Fibroblast of peridontal ligament (primary cell): ENCODE measurements around the gene PLXNB3.

Experiments
- DNase-seq: peaks from one replicate; pipeline ENCODE4 v3.0.0-alpha.2; 2010; ENCODE audit errors: extremely low read depth

Gene PLXNB3

GRCh38 chrX:153773741-153774575 lies 9.9 kb downstream of the PLXNB3 start:
- no peak for DNase-seq

- no peak for DNase-seq
Observed at GRCh38 chrX:153774576-153775292, 10.7 kb downstream of the PLXNB3 start.

DNA sequence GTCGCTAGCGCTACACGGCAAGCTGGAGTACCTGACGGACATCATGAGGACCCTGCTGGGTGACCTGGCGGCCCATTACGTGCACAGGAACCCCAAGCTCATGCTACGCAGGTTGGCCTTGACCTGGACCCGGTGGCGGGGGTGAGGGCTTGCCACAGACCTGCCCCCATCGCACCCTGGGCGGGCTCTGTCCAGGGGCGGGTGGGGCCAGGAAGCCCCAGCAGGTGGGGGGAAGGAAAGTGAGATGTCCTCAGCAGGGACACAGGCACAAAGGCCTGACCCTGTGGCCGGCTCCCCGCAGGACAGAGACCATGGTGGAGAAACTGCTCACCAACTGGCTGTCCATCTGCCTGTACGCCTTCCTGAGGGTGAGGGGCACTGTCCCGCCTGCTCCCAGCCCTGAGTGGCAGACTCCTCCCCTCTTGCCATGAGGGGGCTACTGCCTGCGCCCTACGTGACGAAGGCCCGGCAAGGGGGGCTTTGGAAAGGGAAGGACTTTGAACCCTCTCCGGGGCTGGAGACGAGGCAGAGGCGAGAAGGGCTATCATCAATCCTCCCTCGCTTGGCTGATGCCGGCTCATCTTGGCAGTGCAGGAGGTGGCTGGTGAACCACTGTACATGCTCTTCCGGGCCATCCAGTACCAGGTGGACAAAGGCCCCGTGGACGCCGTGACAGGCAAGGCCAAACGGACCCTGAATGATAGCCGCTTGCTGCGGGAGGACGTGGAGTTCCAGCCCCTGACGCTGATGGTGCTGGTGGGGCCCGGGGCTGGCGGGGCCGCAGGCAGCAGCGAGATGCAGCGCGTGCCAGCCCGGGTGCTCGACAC lies 11.5 kb downstream of the PLXNB3 start:
- DNase-seq: no peak

DNA sequence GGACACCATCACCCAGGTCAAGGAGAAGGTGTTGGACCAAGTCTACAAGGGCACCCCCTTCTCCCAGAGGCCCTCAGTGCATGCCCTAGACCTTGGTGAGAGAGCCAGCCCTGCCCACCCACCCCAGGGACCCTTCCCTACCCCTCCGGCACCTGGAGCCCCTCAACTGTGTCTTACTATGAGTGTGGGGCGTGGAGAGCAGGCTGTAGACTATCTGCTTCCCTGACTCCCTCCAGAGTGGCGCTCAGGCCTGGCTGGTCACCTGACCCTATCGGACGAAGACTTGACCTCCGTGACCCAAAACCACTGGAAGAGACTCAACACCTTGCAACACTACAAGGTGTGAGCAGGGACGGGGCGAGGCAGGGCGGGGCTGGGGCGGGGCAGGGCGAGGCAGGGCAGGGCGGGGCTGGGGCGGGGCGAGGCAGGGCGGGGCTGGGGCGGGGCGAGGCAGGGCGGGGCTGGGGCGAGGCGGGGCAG lies 12.1 kb downstream of the PLXNB3 start:
- DNase-seq: no peak

DNA sequence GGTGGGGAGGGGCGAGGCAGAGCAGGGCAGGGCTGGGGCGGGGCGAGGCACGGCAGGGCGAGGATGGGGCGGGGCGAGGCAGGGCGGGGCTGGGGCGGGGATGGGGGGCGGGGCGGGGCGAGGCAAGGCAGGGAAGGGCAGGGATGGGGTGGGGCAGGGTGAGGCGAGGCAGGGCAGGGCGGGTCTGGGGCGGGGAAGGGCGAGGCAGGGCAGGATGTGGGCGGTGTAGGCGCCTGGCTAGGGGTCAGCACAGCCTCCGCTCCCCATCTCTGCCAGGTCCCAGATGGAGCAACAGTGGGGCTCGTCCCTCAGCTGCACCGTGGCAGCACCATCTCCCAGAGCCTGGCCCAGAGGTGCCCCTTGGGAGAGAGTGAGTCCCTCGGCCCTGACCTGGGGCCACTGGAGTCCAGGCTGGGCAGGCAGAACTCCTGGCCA lies 12.6 kb downstream of the PLXNB3 start:
- DNase-seq: no peak

- no peak for DNase-seq
Observed at GRCh38 chrX:153777261-153778090, 13.4 kb downstream of the PLXNB3 start.

GRCh38 chrX:153778181-153778580 lies 14.1 kb downstream of the PLXNB3 start:
- DNase-seq: no peak

DNA sequence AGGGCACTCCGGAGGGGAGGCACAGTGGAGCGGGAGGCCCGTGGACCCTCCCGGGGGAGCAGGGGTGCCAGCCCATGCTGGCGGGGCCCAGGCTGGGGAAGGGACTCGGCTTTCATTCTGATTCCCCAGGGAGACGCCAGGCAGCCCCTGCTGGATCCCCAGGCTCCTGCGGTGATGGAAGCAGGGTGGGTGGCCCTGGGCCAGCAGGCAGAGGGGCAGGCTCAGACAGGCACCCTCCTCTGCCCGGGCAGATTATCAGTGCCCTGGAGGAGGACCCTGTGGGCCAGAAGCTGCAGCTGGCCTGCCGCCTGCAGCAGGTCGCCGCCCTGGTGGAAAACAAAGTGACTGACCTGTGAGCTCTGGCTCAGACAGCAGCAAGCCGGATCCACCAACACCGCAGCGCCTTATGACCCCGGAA lies 14.6 kb downstream of the PLXNB3 start:
- DNase-seq: no peak

GRCh38 chrX:153779891-153780677 lies 16.0 kb downstream of the PLXNB3 start:
- DNase-seq: no peak

- DNase-seq: no peak
Observed at GRCh38 chrX:153780678-153781427, 16.8 kb downstream of the PLXNB3 start, which contains the start of gene SRPK3. SRPK3 (plus strand) TSS chrX:153781041; CDS start chrX:153781087, 46 bp downstream.

DNA sequence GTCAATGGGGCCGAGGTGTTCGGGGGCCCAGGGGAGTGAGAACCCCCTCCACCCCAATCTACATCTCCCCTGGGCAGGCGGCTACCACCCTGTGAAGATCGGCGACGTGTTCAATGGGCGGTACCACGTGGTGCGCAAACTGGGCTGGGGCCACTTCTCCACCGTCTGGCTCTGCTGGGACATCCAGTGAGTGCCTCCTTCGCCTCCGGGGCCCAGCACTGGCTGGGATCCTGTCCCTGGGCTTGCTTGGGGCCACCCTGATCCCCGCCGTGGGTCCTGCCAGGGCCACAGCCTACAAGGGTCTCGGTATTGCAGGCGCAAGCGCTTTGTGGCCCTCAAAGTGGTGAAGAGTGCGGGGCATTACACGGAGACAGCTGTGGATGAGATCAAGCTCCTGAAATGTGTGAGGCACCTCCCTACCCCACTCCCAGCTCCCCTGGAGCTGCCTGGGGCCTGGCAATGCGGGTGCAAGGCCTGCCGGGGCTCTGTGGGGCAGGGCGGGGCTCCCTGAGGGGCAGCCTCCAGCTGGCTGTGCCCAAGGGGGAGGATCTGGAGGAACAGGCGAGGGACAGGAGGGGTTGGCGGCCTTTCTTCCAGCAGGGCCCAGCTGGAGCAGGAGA lies 17.5 kb downstream of the PLXNB3 start:
- no peak for DNase-seq

DNA sequence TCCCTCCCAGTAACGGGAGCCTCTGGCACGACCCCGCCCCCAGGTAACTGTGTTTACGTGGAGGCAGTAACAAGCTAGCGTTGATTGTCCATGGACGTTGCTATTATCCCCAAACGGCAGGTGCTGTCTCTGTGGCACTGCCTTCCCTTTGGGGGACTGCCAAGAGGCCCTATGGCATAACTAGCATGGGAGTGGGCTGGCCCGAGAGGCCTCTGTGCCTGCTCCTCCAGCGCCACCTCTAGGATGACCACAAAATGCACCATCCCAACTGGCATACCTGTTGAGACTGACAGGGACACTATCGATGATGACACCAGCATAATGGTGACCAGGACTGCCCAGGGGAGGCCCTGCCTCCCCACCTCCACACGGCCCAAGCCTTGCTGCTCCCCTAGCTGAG lies 18.3 kb downstream of the PLXNB3 start:
- no peak for DNase-seq

DNA sequence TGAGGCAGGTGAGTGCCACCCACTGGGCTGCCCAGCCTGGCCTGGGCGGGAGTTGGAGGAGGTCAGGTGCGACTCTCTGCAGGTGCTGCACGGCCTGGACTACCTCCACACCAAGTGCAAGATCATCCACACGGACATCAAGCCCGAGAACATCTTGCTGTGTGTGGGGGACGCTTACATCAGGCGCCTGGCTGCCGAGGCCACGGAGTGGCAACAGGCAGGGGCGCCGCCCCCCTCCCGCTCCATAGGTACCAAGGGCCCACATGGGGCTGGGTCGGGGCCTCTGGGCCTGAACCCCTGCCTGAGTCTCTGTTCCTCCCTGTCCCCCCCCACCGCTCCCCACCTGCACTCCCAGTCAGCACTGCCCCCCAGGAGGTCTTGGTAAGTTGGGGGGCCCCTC lies 18.8 kb downstream of the PLXNB3 start:
- DNase-seq: no peak

GRCh38 chrX:153783378-153784013 lies 19.4 kb downstream of the PLXNB3 start:
- DNase-seq: no peak

DNA sequence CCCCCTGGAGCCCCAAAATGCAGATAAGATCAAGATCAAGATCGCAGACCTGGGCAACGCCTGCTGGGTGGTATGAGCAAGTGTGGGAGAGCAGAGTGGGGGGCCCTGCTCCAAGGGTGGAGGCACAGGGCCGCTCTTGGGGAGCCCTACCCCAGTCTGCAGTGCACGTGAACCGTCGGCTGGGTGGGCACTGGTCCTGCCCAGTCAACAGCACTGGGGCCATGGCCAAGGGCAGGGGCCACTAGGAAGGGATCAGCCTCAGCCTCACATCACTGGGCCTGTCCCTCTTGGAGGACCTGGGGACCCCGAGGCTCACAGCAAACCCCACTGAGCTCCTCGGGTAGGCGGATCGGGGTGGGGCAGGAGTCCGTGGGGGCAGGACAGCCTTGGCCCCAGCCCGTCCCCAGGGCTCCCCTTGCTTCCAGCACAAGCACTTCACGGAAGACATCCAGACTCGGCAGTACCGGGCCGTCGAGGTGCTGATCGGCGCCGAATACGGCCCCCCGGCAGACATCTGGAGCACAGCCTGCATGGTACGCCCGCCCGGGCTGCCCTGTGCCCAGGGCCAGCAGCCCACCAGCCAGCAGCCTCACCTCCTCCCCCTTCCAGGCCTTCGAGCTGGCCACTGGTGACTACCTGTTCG lies 20.4 kb downstream of the PLXNB3 start:
- no peak for DNase-seq

GRCh38 chrX:153786669-153787068 lies 22.6 kb downstream of the PLXNB3 start:
- no peak for DNase-seq

GRCh38 chrX:153789654-153790053 lies 25.6 kb downstream of the PLXNB3 start:
- DNase-seq: no peak
